ENCODE results near the gene PTGS1. TPM values are rescaled to one million over a fixed set of nuclear protein-coding genes. Genes with fewer than 3 reads are reported as not detected.
"Not testable (repeated sequence)": the region's sequence is repeated elsewhere in the genome, so short reads cannot be mapped to it uniquely, and the experiment has no call there.

PTGS1 gene
- total RNA-seq = 9.6 and 14.0 TPM in 2 replicates
- 3.3 TPM for polyA plus RNA-seq (2012)

GRCh38 chr9:122370869-122371755, at the start of gene PTGS1:
TSS of gene PTGS1 (plus strand) at chr9:122371024. CDS start at chr9:122371085, 61 bp downstream.
- DNase-seq (ENCODE audit: low read depth) = peak; percentile 64

- DNase-seq (ENCODE audit: low read depth) = peak; percentile 31
Measured at GRCh38 chr9:122322553-122322952, 48.3 kb upstream of the PTGS1 start.

DNA sequence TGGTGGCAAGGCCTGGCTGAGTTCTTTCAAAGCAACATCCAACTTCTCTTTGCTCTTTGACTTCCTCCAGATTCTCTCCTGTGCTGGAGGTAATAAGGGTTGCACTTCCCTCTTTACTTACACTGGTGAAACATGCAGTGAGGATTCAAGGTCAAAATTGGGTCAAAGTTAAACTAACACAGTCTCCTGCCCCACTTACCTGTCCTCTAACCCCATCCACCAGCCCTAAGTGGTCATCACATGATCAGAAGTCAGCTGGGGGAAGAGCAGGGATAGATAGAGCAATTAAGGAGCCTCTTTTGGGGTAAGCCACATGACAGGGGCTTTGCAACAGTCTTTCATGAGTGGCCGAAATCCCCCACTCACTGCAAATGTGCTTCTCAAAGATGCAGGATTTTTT, 46.2 kb upstream of the PTGS1 start:
- not testable (repeated sequence) for DNase-seq (ENCODE audit: low read depth)

DNA sequence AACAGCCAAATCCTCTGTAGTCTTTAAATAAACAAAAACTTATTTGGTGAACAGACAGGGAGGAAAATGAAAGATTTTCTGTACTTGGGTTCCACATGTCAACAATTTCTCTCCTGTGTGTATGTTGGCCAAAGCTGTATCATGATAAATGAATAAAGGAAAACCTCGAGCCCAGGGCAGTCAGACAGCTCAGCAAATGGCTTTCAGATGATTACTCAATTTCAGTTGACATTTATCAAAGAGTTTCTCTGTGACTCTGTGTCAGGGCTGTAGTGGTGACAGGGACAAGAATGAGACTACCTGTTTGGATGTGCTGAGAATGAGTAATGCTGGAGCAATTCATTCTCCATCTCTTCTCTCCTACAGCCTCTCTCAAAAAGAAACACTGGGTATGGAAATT, 45.7 kb upstream of the PTGS1 start:
- no peak for DNase-seq (ENCODE audit: low read depth)

DNA sequence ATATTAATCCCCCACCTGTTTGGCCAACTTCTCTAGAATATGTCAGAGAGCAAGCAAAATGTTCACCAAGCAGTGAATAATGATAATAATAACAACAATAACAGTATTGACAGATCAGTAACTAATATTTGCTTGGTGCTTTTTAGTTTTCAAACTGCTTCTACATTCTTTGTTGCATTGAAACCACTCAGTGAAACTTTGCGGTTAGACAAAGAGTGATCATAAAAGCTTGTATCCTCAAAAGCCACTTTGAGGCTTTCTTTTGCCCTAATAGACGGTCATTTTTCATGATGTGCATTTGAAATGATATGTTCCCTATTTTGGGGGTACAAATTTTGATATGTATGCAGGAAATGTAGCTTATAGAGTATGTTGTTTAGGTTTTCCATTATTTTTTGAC, 43.6 kb upstream of the PTGS1 start:
- DNase-seq (ENCODE audit: low read depth) = no peak

DNA sequence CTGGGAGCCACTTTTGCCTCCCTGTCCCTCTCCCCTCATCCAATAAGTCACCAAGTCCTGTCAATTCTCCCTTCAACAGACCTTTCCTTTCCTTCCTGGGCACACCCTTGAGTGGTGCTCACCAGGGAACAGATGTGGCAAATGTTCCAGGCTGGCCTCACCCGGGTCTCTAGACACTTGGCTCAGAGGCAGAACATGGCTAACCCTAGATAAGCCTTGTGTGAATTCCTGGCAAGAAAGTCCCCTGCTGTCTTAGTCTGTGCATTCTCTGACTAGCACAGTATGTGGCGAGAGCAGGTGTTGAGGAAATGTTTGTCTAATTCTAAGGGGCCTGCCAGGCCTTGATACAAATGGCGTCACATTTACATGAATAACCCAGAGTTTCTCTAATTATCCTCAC, 41.2 kb upstream of the PTGS1 start:
- peak; percentile 89 for DNase-seq (ENCODE audit: low read depth)

DNA sequence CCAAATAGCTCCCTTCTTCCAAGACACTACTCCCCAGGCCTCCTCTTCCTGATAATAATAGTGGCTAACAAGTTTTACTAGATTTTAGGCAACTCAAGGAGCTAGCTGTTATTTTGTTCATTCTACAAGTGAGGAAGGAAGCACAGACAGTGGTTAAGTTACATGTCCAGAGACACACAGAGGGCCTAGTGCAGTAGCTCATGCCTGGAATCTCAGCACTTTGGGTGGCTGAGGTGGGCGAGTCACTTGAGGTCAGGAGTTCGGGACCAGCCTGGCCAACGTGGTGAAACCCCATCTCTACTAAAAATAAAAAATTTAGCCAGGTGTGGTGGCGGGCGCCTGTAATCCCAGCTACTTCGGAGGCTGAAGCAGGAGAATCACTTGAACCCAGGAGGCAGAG, 40.4 kb upstream of the PTGS1 start:
- DNase-seq (ENCODE audit: low read depth) = peak; percentile 71

GRCh38 chr9:122331523-122331927, 39.3 kb upstream of the PTGS1 start:
- DNase-seq (ENCODE audit: low read depth) = no peak

GRCh38 chr9:122332083-122332482, 38.7 kb upstream of the PTGS1 start:
- peak; percentile 58 for DNase-seq (ENCODE audit: low read depth)

DNA sequence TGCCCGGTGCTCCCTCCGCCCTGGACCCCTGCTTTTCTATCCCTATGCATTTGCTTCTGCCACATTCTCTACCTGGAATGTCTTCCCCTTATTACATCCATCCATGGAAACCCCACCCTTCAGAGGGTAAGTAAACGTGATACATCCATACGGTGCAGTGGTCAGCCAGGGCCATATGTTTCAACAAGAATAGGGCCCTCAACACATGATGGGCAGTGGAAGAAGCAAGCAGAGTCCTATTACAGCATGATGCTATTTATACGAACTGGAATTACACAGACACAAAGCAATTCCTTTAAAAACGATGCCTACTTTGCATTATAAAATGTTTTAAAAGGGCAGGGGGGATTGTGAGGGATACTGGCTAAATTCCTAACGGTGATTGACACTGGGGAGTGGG, 38.2 kb upstream of the PTGS1 start:
- peak; percentile 15 for DNase-seq (ENCODE audit: low read depth)

DNA sequence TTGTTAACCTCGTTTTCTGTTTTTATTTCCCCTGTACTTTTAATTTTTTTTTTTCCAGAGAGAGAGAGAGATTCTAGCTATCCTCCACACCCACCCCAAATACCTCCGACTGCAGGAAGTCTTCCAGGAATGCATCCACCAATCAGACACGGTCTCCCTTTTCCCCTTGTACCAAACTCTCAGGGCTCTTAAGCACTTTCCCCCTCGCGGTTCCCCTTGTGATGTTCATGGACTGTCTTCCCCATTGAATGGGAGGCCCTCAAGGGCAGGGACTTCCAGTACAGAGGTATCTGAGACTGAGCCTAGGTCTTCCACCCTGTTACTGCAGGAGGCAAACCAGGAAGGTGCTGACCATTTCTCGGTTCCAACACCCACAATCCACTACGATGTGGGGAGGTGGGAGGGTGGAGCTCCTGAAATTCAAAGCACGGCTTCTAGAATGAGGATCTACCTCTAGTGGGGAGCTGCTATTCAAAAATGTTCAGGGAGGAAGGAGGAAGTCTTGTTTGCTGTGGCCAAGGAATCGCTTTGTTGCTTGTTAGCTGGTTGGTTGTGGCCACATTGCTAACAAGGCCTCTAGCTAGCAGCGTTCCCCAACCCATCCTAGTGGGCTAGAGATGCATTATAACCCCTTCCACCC, 37.5 kb upstream of the PTGS1 start:
- DNase-seq (ENCODE audit: low read depth) = no peak

DNA sequence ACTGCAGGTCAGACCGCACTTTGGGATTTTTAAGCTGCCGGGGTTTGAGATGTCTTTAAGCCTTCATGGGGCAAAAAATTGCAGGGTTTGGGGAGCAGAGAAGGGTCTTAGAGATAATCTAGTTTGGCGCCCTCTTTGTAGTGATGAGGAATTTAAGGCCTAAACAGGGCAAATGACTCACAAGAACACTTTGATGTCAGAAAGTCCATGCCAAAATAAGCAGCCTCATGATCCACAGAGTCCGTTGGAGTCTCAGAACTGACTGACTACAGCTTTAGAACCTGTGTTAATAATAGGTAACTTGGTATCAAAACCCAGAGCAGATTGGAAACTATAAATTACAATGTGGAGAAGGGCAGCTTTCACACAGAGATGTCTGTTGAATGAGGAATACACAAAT, 35.9 kb upstream of the PTGS1 start:
- DNase-seq (ENCODE audit: low read depth) = peak; percentile 24

- no peak for DNase-seq (ENCODE audit: low read depth)
Measured at GRCh38 chr9:122336189-122336588, 34.6 kb upstream of the PTGS1 start.

- peak; percentile 24 for DNase-seq (ENCODE audit: low read depth)
Measured at GRCh38 chr9:122336866-122337555, 33.8 kb upstream of the PTGS1 start.

GRCh38 chr9:122337556-122337929, 33.3 kb upstream of the PTGS1 start:
- peak; percentile 87 for DNase-seq (ENCODE audit: low read depth)

DNA sequence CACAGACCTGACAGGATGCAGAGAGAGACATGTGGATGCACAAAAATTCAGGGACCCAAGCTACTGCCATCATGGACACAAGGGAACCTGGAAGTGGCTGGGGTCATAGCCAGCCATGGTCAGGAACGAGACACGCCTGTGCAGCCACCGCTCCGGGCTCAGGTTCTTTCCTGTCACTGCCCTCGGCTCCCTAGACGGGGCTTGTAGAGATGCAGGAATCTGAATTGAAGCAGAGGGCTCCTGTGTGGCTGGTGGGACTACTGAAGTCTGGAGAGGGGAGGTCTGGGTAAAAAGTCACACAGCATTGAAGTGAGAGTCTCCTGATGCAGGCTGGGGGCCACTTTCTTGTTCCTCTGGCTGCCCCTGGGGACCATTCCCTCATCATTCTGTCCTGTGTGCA, 32.3 kb upstream of the PTGS1 start:
- DNase-seq (ENCODE audit: low read depth) = no peak

DNA sequence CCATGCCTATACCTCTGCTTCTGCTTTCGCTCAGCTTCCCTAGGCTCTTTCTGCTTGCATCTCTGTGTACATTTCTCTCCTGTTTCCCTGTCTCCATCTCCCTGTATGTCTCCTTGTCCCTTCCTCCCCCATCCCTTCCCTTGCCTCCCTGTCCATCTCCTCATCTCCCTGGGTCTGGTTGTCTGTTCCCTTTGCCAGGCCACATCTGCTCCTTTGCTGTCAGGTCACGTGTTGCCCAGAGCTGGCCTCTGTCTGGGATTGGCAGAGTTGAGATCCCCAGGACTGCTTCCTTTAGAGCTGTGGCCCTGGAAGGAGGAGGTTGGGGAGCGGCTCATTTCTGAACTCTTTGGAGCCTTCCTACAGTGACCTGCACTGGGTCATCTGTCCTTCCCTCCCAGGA, 31.8 kb upstream of the PTGS1 start:
- DNase-seq (ENCODE audit: low read depth) = no peak

DNA sequence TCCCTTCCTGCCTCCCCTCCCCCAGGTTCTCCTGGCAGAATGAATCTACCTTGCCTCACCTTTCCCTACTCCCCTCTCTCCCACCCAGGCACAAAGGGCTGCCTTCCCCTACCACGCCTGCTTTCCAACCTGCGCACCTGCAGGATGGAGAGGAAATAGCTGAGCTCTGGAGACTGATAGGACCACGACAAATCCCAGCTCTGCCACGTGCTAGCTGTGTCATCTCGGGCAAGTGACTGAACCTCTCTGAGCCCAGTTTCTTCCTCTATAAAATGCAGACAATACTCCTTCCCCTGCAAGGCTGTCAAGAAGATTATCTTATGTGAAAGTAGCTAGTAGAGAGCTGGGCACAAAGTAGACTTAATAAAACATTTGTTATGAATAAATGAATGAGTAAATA, 31.2 kb upstream of the PTGS1 start:
- DNase-seq (ENCODE audit: low read depth) = no peak

GRCh38 chr9:122340161-122340560, 30.7 kb upstream of the PTGS1 start:
- DNase-seq (ENCODE audit: low read depth) = no peak

DNA sequence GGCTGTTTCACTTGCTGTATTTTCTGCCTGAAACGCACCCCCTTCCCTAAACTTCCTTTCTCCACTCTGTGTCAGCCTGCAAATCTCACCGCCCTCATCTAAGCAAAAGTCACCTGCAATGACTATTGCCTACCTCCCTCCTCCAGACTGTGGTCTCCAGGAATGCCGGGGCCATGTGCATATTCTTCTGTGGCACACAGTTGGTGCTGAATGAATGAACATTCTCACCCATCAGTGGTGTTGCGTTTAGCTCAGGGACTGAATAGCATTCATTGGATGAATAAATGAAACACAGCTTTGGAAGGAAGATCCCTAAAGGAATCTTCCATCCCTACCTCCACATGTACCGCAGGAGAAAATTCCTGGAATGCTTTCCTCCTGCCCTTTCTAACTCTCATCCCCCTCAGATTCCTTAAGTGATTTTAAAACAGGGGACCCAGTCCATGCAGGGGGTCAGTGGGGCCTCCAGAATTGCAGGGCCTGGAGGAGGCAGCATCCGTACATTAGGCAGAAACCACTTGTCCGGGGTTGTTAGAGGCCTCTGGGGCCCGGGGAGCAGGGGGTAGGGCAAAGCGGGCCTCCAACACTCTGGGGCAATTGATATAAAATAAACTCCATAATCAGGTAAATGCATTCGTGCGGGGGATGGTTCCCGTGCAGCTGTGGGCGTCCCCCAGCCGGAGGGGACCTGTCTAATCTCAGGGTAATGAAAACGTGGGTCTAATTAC, 28.3 kb upstream of the PTGS1 start:
- DNase-seq (ENCODE audit: low read depth) = no peak

Data from myocyte (in vitro differentiated cells).